Measurements from ENCODE around the gene HES2. TPM values are rescaled to one million over a fixed set of nuclear protein-coding genes. Genes with fewer than 3 reads are reported as not detected.

The HES2 gene
- total and polyA plus RNA-seq, 2 experiments from 2014 or later, result 1.6 to 2.1 TPM

DNA sequence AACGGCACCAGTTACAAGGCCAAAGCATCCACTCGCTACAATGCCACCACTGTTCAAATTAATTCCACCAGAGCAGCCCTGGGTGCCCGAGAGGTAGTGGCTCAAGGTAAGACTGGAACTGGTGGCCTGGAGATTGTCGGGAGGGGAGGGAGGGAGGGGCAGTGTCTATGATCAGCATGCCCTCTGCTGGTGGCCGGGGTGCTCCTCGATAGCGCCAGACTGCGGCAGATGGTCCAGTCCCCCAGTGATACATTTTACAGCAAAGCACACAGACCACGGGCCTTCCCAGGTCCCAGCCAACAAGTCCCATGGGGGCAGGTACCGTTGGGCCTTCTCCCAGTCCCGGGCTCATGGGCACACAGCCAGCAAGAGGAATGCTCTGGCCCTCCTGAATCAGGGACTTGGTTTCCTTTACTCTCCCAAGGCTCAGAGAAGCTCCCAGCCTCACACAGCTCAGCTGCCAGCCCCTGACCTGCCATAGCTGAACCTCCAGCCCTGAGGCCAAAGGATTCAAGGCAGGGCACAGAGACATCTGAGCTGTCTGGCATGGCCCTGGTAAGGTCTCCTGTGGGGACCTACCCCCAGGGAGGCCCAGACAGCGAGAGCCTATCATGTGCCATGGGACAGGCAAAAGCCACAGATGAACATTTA is 41.5 kb downstream of the HES2 start:
- Histone ChIP-seq H4K20me1 (replicated peaks; ENCODE audit: insufficient read depth) (peaks cover 55% of the 10 kb centered on the region), H2AFZ (no peak overlapping the region), H3K27me3 (ENCODE audit: insufficient read depth) (no peaks in the 10 kb centered on the region), H3F3A (replicated peaks; ENCODE audit: low read depth) (no peaks in the 10 kb centered on the region), H3K27ac (ENCODE audit: low read depth) (no peak overlapping the region; the same call in 1 of the 2 replicates), H3K4me2 (no peak overlapping the region), H3K36me3 (ENCODE audit: insufficient read depth) (no peaks in the 10 kb centered on the region), H3K9me2 (ENCODE audit: insufficient read depth) (no peaks in the 10 kb centered on the region), H3K79me2 (replicated peaks; ENCODE audit: insufficient read depth) (peaks cover 95% of the 10 kb centered on the region), H3K4me1 (ENCODE audit: insufficient read depth) (no peaks in the 10 kb centered on the region), H3K4me3 (no peak overlapping the region)
- Mint-ChIP-seq H3K4me3 (no peak overlapping the region), H3K4me1 (peaks cover 6% of the 10 kb centered on the region), H3K27ac (no peak overlapping the region; the same call in 1 of the 2 replicates), H3K9me3 (peaks cover 11% of the 10 kb centered on the region; the same call in 2 of the 3 replicates), H3K27me3 (ENCODE audit: insufficient read depth, low read depth, poor library complexity) (peaks cover 8% of the 10 kb centered on the region), H3K36me3 (ENCODE audit: low read depth) (peaks cover 12% of the 10 kb centered on the region; the same call in 2 of the 3 replicates)
- TF ChIP-seq, protein P1, sequence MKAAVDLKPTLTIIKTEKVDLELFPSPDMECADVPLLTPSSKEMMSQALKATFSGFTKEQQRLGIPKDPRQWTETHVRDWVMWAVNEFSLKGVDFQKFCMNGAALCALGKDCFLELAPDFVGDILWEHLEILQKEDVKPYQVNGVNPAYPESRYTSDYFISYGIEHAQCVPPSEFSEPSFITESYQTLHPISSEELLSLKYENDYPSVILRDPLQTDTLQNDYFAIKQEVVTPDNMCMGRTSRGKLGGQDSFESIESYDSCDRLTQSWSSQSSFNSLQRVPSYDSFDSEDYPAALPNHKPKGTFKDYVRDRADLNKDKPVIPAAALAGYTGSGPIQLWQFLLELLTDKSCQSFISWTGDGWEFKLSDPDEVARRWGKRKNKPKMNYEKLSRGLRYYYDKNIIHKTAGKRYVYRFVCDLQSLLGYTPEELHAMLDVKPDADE (IDR thresholded peaks at IDR 0.05), result no peak
- TF ChIP-seq ZNF114 (CRISPR knock-in tag; IDR thresholded peaks at IDR 0.05) (no peak), EZH2 (IDR thresholded peaks at IDR 0.05; ENCODE audit: low read depth, unreplicated experiment) (no peak), NANOG (IDR thresholded peaks at IDR 0.05; ENCODE audit: borderline replicate concordance) (no peak), JUNB (IDR thresholded peaks at IDR 0.05; ENCODE audit: unreplicated experiment) (no peak)
- TF ChIP-seq, protein P2, sequence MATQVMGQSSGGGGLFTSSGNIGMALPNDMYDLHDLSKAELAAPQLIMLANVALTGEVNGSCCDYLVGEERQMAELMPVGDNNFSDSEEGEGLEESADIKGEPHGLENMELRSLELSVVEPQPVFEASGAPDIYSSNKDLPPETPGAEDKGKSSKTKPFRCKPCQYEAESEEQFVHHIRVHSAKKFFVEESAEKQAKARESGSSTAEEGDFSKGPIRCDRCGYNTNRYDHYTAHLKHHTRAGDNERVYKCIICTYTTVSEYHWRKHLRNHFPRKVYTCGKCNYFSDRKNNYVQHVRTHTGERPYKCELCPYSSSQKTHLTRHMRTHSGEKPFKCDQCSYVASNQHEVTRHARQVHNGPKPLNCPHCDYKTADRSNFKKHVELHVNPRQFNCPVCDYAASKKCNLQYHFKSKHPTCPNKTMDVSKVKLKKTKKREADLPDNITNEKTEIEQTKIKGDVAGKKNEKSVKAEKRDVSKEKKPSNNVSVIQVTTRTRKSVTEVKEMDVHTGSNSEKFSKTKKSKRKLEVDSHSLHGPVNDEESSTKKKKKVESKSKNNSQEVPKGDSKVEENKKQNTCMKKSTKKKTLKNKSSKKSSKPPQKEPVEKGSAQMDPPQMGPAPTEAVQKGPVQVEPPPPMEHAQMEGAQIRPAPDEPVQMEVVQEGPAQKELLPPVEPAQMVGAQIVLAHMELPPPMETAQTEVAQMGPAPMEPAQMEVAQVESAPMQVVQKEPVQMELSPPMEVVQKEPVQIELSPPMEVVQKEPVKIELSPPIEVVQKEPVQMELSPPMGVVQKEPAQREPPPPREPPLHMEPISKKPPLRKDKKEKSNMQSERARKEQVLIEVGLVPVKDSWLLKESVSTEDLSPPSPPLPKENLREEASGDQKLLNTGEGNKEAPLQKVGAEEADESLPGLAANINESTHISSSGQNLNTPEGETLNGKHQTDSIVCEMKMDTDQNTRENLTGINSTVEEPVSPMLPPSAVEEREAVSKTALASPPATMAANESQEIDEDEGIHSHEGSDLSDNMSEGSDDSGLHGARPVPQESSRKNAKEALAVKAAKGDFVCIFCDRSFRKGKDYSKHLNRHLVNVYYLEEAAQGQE (IDR thresholded peaks at IDR 0.05; ENCODE audit: unreplicated experiment), result no peak
- TF ChIP-seq, protein P3, sequence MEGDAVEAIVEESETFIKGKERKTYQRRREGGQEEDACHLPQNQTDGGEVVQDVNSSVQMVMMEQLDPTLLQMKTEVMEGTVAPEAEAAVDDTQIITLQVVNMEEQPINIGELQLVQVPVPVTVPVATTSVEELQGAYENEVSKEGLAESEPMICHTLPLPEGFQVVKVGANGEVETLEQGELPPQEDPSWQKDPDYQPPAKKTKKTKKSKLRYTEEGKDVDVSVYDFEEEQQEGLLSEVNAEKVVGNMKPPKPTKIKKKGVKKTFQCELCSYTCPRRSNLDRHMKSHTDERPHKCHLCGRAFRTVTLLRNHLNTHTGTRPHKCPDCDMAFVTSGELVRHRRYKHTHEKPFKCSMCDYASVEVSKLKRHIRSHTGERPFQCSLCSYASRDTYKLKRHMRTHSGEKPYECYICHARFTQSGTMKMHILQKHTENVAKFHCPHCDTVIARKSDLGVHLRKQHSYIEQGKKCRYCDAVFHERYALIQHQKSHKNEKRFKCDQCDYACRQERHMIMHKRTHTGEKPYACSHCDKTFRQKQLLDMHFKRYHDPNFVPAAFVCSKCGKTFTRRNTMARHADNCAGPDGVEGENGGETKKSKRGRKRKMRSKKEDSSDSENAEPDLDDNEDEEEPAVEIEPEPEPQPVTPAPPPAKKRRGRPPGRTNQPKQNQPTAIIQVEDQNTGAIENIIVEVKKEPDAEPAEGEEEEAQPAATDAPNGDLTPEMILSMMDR (conservative IDR thresholded peaks at IDR 0.05; ENCODE audit: low read depth in 2 of 2), result peak; percentile 24 to 66; a peak in 3 of 4 replicates
- ATAC-seq (peak; percentile 88), DNase-seq (ENCODE audit: low spot score) (peak; percentile 72)
